ENCODE measurements around the gene MEGF8.
A peak's percentile ranks its signal among the peaks of the same experiment; 100 is the strongest.

MEGF8 gene

DNA sequence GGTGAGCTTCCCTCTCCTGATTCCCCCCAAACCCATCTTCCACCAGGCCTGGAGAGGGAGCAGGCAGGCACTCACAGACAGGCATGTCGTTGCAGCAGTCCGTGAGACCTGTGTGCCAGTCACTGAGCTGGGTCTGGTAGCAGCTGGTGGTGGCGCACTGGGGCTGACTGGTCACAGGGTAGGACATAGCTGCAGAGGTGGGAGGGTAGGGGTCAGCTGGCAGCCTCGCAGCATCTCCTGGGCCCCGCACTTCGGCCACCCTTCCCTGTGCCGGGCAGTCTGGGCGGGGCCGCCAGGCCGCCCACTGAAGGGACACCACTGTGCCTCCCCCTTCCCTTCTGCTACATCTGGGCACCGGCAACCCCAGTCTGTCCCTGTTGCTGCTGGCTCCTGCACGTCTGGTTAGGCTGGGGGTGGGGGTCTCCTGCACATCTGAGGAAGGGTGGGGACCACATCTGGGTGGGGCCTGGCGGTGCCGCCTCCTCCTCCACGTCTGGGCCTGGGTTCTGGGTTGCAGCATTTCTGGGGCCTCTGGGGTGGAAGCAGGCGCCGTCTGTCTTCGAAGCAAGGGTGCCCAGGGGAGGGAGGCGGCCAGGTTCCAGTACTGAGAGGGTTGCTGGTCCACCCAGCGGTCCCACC is 63.5 kb downstream of the MEGF8 start:
- no peak for DNase-seq (ENCODE audit: low read depth)

GRCh38 chr19:42389899-42390298 is 64.5 kb downstream of the MEGF8 start, which contains the start of gene CNFN:
CNFN (minus strand) TSS chr19:42390297; CDS start chr19:42389037, 1,260 bp downstream.
- no peak for DNase-seq (ENCODE audit: low read depth)

DNA sequence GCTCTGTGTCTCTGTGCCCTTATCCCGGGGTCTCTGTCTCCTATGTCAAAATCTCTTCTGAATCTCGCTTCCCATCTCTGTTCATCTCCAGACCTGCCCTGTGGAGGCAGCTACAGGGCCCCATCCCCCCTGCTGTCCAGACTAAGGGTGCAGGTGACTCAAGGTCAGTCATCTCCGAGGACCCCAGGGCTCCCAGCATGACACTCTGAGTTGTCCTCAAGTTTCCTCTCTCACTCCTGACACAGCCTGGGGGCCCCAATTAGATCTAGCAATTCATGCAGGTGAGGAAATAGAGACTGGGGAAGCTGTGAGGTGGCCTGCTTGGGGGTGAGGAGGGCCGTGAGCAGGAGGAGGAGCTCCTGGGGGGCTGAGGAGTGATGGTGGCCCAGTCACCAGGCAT is 66.7 kb downstream of the MEGF8 start:
- no peak for DNase-seq (ENCODE audit: low read depth)

- no peak for DNase-seq (ENCODE audit: low read depth)
Measured at GRCh38 chr19:42394751-42395150, 69.3 kb downstream of the MEGF8 start.

- peak; percentile 95 for DNase-seq (ENCODE audit: low read depth)
Measured at GRCh38 chr19:42396381-42397262, 71.2 kb downstream of the MEGF8 start.

DNA sequence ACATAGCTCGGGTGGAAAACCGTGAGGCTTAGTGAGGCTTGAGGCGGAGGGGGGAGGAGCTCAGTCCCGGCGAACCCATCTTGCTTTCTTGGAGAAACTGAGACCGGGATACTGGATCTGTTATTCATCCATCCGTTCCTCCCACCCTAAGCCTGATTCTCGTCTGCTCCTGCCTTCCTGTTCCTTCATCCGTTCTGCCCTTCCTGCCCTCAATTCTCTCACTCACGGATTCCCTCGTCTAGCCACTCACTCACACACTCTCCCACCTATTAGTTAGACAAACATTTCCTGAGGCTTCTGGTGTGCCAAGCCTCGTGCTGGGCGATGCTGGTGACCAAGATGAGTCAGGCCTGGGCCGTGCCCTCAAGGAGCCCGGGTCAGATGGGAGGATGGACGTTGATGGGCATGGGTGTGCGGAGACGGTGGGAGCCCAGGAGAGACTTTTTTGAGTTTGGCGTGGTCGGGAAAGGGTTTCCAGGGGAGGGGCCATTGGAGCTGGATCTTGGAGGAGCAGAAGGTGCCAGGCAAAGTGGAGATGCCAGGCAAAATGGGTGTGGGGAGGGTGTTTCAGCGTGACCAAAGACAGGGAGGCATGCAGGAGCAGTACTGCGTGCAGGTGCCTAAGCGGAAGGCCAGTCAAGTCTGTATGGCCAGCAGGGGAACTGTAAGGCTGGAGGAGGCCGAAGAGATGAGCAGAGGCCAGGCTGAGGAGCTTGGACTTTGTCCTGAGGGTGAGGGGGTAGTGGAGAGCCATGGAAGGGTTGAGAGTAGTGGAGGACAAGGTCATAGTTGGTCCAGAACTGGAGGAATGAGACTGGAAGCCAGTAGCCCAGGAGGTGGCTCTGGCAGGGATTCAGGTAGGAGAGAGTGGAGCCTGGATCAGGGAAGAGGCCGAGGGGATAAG is 72.1 kb downstream of the MEGF8 start:
- no peak for DNase-seq (ENCODE audit: low read depth)

DNA sequence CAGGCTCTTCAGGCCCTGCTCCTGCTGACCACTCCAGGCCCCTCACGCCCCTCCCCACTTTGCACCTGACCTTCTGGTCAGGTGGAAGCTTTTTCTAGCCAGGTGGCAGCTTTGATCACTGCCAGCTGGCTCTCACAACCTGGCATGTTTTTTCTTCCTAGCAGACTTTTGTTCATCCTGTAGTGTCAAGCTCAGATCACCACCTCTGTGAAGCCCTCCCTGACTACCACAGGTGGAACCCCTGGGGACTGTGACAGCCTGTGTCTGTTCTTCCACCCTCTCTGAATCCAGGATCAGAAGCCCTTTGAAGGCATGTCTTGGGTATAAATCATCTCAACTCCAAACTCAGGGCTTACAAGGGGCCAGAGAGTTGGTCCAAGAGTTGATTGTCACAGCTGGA is 75.0 kb downstream of the MEGF8 start:
- DNase-seq (ENCODE audit: low read depth) = no peak

- peak; percentile 60 for DNase-seq (ENCODE audit: low read depth)
Measured at GRCh38 chr19:42401365-42402303, 76.2 kb downstream of the MEGF8 start.

GRCh38 chr19:42402376-42403116 is 77.1 kb downstream of the MEGF8 start:
- DNase-seq (ENCODE audit: low read depth) = no peak

GRCh38 chr19:42403586-42403985 is 78.2 kb downstream of the MEGF8 start:
- DNase-seq (ENCODE audit: low read depth) = no peak

DNA sequence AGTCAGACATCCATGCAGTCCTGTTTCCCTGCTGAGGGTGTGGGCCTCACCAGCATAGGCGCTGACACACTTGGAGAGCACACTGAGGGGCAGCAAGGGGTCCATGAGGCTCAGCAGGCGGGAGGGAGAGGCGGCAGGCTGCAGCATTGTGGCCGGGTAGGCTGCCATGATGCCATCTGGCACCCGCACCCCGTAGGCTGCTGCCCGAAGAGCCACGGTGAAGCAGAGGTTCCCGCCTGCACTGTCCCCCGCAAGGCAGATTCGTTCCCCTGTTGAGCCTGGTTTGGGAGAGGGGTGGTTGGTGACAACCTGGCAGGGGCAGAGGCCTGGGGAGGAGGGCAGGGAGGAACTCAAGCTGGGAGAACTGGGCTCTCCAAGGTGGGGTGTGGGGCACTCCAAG is 80.7 kb downstream of the MEGF8 start:
- no peak for DNase-seq (ENCODE audit: low read depth)

DNA sequence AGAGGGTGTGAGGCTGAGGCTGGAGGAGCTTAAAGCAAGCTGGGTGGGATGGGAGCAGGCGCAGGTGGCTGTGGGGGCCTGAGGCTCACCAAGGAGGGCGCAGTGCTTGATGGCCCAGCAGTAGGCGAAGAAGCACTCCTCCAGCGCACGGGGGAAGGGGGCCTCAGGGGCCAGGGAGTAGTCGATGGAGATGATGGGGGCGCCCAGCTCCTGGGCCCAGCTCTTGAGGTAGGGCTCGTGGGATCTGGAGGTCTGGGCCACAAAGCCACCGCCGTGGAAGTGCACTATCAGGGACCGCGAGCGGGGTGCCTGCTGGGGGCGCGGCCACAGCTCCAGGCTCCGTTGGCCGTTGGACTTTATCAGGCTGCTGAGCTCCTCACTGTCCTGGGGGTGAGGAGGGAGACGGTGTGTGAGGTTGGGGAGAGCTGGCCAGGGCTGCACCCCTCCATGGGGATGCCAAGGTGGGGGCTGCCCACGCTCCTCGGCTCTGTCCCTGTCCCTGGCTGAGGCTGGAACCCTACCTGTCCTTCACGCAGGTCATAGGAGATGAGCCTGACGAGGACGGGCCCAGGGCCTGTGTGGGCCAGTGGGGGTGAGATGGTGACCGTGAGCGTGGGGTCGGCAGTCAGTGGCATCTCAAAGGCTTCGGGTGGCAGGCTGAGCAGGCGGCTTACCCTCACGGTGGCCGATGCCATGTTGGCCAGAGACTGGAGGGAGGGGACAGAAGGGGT is 81.8 kb downstream of the MEGF8 start:
- DNase-seq (ENCODE audit: low read depth) = no peak

DNA sequence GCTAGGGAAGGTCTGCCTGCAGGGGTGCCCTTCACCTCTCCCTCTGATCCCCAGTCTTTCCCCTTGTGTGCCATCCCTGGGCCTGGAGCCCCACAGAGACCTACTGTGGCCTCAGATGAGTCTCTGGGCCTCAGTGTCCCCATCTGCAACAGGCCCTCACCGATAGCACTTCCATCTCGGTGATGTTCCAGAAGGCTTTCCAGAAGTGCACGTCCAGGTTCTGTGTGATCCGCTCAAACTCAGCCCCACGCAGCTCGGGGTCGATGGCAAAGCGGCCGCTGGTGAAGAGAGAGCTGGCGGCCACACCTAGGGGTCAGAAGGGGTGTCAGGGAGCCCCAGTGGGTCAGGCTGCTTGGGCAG is 82.4 kb downstream of the MEGF8 start:
- DNase-seq (ENCODE audit: low read depth) = no peak

DNA sequence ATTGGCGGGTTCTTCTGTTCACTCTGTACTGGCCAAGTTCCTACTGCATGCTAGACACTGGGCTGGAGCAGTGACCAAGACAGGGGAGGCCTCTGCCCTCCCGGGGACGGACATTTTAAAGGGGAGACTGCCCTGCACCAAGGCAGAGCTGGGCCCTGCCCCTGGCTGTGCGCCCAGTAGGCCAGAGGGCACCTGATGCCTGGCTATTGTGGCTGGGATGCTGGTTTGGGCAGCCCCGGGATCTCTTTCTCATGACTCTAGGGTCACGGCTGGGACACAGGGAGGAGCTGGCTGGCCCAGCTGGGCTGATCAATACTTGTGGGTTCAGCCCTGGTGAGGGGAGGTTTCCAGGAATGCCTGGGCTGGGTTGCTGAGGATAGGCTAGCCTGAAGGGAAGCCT is 84.0 kb downstream of the MEGF8 start:
- DNase-seq (ENCODE audit: low read depth) = no peak

- no peak for DNase-seq (ENCODE audit: low read depth)
Measured at GRCh38 chr19:42410371-42410770, 84.9 kb downstream of the MEGF8 start.

GRCh38 chr19:42411581-42412178 is 86.2 kb downstream of the MEGF8 start:
- DNase-seq (ENCODE audit: low read depth) = no peak

- no peak for DNase-seq (ENCODE audit: low read depth)
Measured at GRCh38 chr19:42412227-42412626, 86.8 kb downstream of the MEGF8 start.

DNA sequence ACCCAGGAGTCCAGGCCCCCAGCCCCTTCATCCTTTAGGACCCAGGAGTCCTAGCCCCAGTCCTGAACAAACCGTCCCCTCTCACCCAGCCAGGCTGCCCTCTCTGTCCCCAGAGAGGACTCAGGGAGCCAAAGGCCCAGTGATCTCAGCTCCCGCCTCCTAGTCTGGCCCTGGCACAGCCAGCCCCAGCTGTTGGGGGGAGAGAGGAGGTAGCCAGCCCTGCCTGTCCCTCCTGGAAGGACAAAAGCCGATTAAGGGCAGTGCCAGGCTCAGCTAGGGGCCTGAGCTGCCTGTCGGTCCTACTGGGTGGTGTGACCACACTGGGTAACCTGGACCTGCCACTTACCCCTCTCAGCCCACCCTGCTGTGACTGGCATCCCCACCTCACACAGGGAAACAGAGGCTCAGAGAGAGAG is 87.2 kb downstream of the MEGF8 start:
- no peak for DNase-seq (ENCODE audit: low read depth)

DNA sequence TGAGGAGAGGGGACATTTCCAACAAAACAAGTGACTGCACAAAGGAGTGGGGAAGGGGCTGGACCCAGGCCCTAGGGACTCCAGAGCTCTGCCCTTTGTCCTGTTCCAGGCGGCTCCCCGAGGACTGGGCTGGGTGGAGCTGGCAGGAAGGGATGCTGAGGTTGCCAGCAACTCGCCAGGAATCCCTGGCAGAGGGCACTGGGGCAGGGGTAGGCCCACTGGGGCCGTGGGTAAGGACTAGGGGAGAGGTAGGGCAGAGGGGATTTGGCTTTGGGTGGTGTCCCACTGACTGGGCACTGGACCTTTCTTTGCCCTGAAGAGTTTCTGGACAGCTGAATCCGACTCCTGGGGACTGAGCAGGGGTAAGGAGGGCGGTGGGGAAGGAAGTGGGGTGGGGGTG is 93.9 kb downstream of the MEGF8 start:
- DNase-seq (ENCODE audit: low read depth) = no peak

Measured in stimulated activated CD8-positive, alpha-beta memory T cell treated with anti-CD3 and anti-CD28 coated beads, Interleukin-7, amount 100 ng/mL, for 24 hours (primary cell).